PC-3 (cell line): ENCODE data around the gene FURIN. TPM values are rescaled to one million over a fixed set of nuclear protein-coding genes. Genes with fewer than 3 reads are reported as not detected.
"Not testable (repeated sequence)": the region's sequence is repeated elsewhere in the genome, so short reads cannot be mapped to it uniquely, and the experiment has no call there.

Source experiments
- ATAC-seq: fragments of 200-7000 bp; cut with Tn5 transposase; 2 replicates; pipeline ENCODE4 v1.9.1; 2020; ENCODE audit warnings: mild to moderate bottlenecking, moderate library complexity
- BruUV-seq: library from RNA; stranded (reverse); fragments of 400-500 nt; replicated peaks from 2 replicates; lab custom pipeline; 2021; lab: Mats Ljungman, UMichigan
- CTCF ChIA-PET: fragments of 300-600 bp; sonication (Branson Sonifier 250); formaldehyde crosslinking; loops from one replicate; lab custom pipeline; 2022; ENCODE audit warnings: antibody characterized with exemption; lab: Charles Lee
- POLR2A ChIA-PET: fragments of 300-600 bp; sonication (Branson Sonifier 250); formaldehyde crosslinking; loops from one replicate; lab custom pipeline; 2022; ENCODE audit warnings: antibody characterized with exemption; ENCODE audit not compliant: unreplicated experiment; lab: Charles Lee
- DNase-seq: peaks from one replicate; pipeline ENCODE4 v3.0.0-alpha.2; 2015
- H2AFZ ChIP-seq: fragments of 300-600 bp; sonication (generic); 2 replicates; pipeline ENCODE4 v1.6.0; 2016; ENCODE audit warnings: antibody characterized with exemption, low read length
- H3F3A ChIP-seq: fragments of 300-600 bp; sonication (generic); one replicate; pipeline ENCODE4 v1.6.0; 2017; ENCODE audit warnings: antibody characterized with exemption, low read length, control low read depth, mild to moderate bottlenecking; ENCODE audit not compliant: unreplicated experiment
- H3K27ac ChIP-seq: fragments of 300-600 bp; sonication (generic); 2 replicates; pipeline ENCODE4 v1.5.1; 2016; ENCODE audit warnings: mild to moderate bottlenecking, low read length
- H3K27me3 ChIP-seq: fragments of 300-600 bp; sonication (generic); 2 replicates; pipeline ENCODE4 v1.6.1; 2016; ENCODE audit warnings: low read length, mixed read lengths
- H3K36me3 ChIP-seq: fragments of 300-600 bp; sonication (generic); 2 replicates; pipeline ENCODE4 v1.6.1; 2016; ENCODE audit warnings: low read depth, mixed run types, low read length, mixed read lengths
- H3K4me1 ChIP-seq: fragments of 300-600 bp; sonication (generic); 2 replicates; pipeline ENCODE4 v1.5.1; 2016; ENCODE audit warnings: low read length; ENCODE audit not compliant: insufficient read depth
- H3K4me2 ChIP-seq: fragments of 300-600 bp; sonication (generic); 2 replicates; pipeline ENCODE4 v1.6.0; 2016; ENCODE audit warnings: low read length
- H3K4me3 ChIP-seq: fragments of 300-600 bp; sonication (generic); 2 replicates; pipeline ENCODE4 v1.5.1; 2016; ENCODE audit warnings: mild to moderate bottlenecking, low read length, mixed read lengths
- H3K79me2 ChIP-seq: fragments of 300-600 bp; sonication (generic); 2 replicates; pipeline ENCODE4 v1.6.1; 2017; ENCODE audit warnings: low read length, mixed read lengths
- H3K9ac ChIP-seq: fragments of 300-600 bp; sonication (generic); 2 replicates; pipeline ENCODE4 v1.6.0; 2016; ENCODE audit warnings: mild to moderate bottlenecking, low read length
- H3K9me2 ChIP-seq: fragments of 300-600 bp; sonication (generic); replicated peaks from 2 replicates; pipeline ENCODE4 v1.6.1; 2016; ENCODE audit warnings: mixed run types, low read length, mixed read lengths
- H3K9me3 ChIP-seq: fragments of 300-600 bp; sonication (generic); 2 replicates; pipeline ENCODE4 v1.6.1; 2016; ENCODE audit warnings: low read length, mixed read lengths
- H4K20me1 ChIP-seq: fragments of 300-600 bp; sonication (generic); 2 replicates; pipeline ENCODE4 v1.6.1; 2016; ENCODE audit warnings: low read length, mixed read lengths
- EZH2 ChIP-seq: fragments of 300-600 bp; sonication (generic); IDR thresholded peaks from one replicate; pipeline ENCODE4 v1.6.1; 2017; ENCODE audit warnings: antibody characterized with exemption, mild to moderate bottlenecking, low read length; ENCODE audit not compliant: unreplicated experiment
- EZH2phosphoT487 ChIP-seq: fragments of 300-600 bp; sonication (generic); IDR thresholded peaks from 2 replicates; pipeline ENCODE4 v1.6.1; 2018; ENCODE audit warnings: mild to moderate bottlenecking, antibody characterized with exemption, low read length, borderline replicate concordance
- intact Hi-C: fragments of 100-400 bp; cut with micrococcal nuclease; formaldehyde crosslinking; loops from 2 replicates; pipeline ENCODE4 v1.9.0; 2023
- total RNA-seq: library from RNA; depleted of rRNA; stranded (reverse); fragments of >200 nt; gene quantifications from 2 replicates; pipeline ENCODE4 v1.2.3, GENCODE V29; 2014
- TF ChIP-seq, protein P1 (sequence below): fragments of 300-600 bp; sonication (generic); conservative IDR thresholded peaks from 2 replicates; pipeline ENCODE4 v1.5.1; 2017; ENCODE audit warnings: antibody characterized with exemption, low read depth, mild to moderate bottlenecking, low read length

The FURIN gene
- total RNA-seq, 1 experiment from 2014 or later, result 39.1 TPM

DNA sequence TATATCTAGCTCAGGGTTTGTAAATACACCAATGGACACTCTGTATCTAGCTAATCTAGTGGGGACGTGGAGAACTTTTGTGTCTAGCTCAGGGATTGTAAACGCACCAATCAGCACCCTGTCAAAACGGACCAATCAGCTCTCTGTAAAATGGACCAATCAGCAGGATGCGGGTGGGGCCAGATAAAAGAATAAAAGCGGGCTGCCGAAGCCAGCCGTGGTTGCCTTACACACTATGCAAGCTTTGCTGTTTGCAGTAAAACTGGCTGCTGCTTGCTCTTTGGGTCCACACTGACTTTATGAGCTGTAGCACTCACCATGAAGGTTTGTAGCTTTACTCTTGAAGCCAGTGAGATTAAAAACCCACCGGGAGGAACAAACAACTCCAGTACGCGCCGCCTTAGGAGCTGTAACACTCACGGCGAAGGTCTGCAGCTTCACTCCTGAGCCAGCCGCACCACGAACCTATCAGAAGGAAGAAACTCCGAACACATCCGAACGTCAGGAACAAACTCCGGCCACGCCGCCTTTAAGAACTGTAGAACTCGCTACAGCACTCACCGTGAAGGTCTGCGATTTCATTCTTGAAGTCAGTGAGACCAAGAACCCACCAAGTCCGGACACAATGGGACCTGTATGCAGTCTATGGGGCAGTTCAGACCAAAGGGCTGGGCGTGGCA lies 42.0 kb upstream of the FURIN start:
- H3K27ac ChIP-seq, CTCF ChIA-PET, H3K4me2 ChIP-seq, H3K27me3 ChIP-seq, H3K9ac ChIP-seq, H4K20me1 ChIP-seq, H3K9me2 ChIP-seq, H3K9me3 ChIP-seq, H3K36me3 ChIP-seq, ATAC-seq, H2AFZ ChIP-seq, H3K79me2 ChIP-seq, H3K4me3 ChIP-seq, DNase-seq, H3K4me1 ChIP-seq, BruUV-seq, intact Hi-C loops, H3F3A ChIP-seq: not testable (repeated sequence)
- POLR2A ChIA-PET, result interaction anchor here (0.6 kb wide), 1 partner anchor 270 kb away, joined by 3 read pairs; no protein-coding TSS in a partner anchor

DNA sequence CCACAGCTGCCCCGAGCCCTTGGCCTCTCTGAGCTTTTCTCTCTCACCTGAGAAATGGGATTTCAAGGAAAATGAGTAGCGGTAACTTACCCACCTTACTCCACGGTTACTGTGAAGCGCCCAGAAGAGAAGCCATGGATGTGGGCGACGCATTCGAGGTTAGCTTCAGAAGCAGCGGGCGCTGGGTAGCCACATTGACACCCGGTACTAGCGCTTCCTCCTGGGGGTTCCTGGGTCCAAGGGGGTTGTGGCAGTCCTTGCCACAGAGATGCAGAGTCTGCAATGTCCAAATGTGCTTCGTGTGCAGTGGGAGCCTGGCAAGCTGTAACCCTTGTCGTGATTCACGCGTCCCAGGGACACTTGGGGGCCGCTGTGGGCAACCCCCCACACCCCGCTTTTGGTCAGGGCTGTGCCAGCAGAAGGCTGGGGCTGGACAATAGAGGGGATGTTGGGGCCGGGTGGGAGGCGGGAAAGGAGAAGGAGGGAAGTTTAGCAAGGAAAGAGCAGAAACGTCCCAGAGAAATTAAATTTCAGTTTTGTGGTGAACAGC lies 41.4 kb upstream of the FURIN start:
- BruUV-seq, result no TSS peak
- Histone ChIP-seq H4K20me1 (no peaks in the 10 kb centered on the region), H3K4me2 (no peak overlapping the region), H3K9me3 (no peaks in the 10 kb centered on the region), H3F3A (no peaks in the 10 kb centered on the region), H3K4me1 (no peaks in the 10 kb centered on the region), H3K4me3 (no peak overlapping the region), H3K79me2 (no peaks in the 10 kb centered on the region), H3K27me3 (no peaks in the 10 kb centered on the region), H3K9ac (no peak overlapping the region), H3K36me3 (no peaks in the 10 kb centered on the region), H2AFZ (no peak overlapping the region), H3K27ac (no peak overlapping the region), H3K9me2 (no peaks in the 10 kb centered on the region)
- intact Hi-C loops, result no loop called here
- ChIA-PET POLR2A (no interaction called here), CTCF (no interaction called here)
- DNase-seq (no peak), ATAC-seq (no peak)
- TF ChIP-seq EZH2 (no peak), EZH2phosphoT487 (no peak)
- TF ChIP-seq, protein P1, sequence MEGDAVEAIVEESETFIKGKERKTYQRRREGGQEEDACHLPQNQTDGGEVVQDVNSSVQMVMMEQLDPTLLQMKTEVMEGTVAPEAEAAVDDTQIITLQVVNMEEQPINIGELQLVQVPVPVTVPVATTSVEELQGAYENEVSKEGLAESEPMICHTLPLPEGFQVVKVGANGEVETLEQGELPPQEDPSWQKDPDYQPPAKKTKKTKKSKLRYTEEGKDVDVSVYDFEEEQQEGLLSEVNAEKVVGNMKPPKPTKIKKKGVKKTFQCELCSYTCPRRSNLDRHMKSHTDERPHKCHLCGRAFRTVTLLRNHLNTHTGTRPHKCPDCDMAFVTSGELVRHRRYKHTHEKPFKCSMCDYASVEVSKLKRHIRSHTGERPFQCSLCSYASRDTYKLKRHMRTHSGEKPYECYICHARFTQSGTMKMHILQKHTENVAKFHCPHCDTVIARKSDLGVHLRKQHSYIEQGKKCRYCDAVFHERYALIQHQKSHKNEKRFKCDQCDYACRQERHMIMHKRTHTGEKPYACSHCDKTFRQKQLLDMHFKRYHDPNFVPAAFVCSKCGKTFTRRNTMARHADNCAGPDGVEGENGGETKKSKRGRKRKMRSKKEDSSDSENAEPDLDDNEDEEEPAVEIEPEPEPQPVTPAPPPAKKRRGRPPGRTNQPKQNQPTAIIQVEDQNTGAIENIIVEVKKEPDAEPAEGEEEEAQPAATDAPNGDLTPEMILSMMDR, result no peak

DNA sequence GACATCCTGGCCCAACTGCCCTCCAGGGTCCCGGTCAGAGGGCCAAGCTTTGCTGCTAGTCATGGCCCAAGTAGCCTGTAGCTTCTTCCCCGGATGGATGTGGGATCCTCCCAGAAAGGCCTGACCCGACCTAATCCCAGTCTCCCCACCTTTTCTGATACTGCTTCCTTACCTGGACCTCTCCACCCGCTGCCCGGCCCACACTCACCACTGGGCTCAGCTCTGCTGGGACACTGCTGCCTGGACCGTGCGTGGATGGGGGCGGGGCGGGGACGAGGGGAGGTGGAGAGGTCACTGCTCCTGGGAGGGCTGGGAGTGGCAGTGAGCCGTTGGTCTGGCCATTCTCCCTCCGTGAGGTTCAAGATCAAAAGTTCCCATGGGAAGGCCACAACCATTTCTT lies 40.3 kb upstream of the FURIN start:
- no peaks in the 10 kb centered on the region for H3K9me3 ChIP-seq
- POLR2A ChIA-PET, result no interaction called here

More for the DNA sequence above, 40.3 kb upstream of the FURIN start:
- H3K79me2 ChIP-seq, result no peaks in the 10 kb centered on the region
- no peaks in the 10 kb centered on the region for H3K27me3 ChIP-seq
- DNase-seq, result no peak
- no peak for TF ChIP-seq EZH2
- TF ChIP-seq EZH2phosphoT487, result no peak
- TF ChIP-seq, protein P1, result no peak
- no peaks in the 10 kb centered on the region for H4K20me1 ChIP-seq
- no peak overlapping the region for H3K27ac ChIP-seq
- no peaks in the 10 kb centered on the region for H3F3A ChIP-seq
- H3K4me3 ChIP-seq, result no peak overlapping the region
- CTCF ChIA-PET, result no interaction called here
- H2AFZ ChIP-seq, result no peak overlapping the region
- BruUV-seq, result no TSS peak
- no peak overlapping the region for H3K9ac ChIP-seq
- H3K9me2 ChIP-seq, result no peaks in the 10 kb centered on the region
- H3K4me1 ChIP-seq, result no peaks in the 10 kb centered on the region
- intact Hi-C loops, result no loop called here
- no peaks in the 10 kb centered on the region for H3K36me3 ChIP-seq
- no peak overlapping the region for H3K4me2 ChIP-seq
- no peak for ATAC-seq
